ENCODE results near the gene PDZD11.
"Not testable (repeated sequence)": the region's sequence is repeated elsewhere in the genome, so short reads cannot be mapped to it uniquely, and the experiment has no call there.

PDZD11 gene

GRCh38 chrX:70247252-70247651 is 42.5 kb downstream of the PDZD11 start:
- H4K20me1 ChIP-seq (ENCODE audit: low read depth, low read length) = no peaks in the 10 kb centered on the region
- H3K27me3 ChIP-seq (ENCODE audit: low read length) = no peaks in the 10 kb centered on the region
- no peak overlapping the region for H2AFZ ChIP-seq (ENCODE audit: low read depth, low read length, severe bottlenecking)
- H3K9ac ChIP-seq (ENCODE audit: low read length) = no peak overlapping the region
- H3K27ac ChIP-seq (ENCODE audit: low read depth, low read length) = no peak overlapping the region
- no peaks in the 10 kb centered on the region for H3K79me2 ChIP-seq (ENCODE audit: insufficient read depth, low read length)
- H3K4me2 ChIP-seq (ENCODE audit: low read depth, low read length, poor library complexity, severe bottlenecking) = no peak overlapping the region
- H3F3A ChIP-seq (ENCODE audit: insufficient read depth) = no peaks in the 10 kb centered on the region
- no peak for TF ChIP-seq EZH2phosphoT487 (conservative IDR thresholded peaks at IDR 0.05; ENCODE audit: low read length)
- TF ChIP-seq CTCF (IDR thresholded peaks at IDR 0.05; ENCODE audit: insufficient read depth, low read length, poor library complexity, severe bottlenecking) = no peak
- H3K9me3 ChIP-seq (ENCODE audit: insufficient read depth, low read length) = no peaks in the 10 kb centered on the region
- H3K9me2 ChIP-seq (replicated peaks; ENCODE audit: insufficient read depth, low read length) = no peaks in the 10 kb centered on the region
- no peaks in the 10 kb centered on the region for H3K36me3 ChIP-seq (ENCODE audit: low read length)
- H3K4me3 ChIP-seq (ENCODE audit: insufficient read depth, low read length, poor library complexity, severe bottlenecking) = no peak overlapping the region

- no peak overlapping the region for H3K27ac ChIP-seq (ENCODE audit: low read depth, low read length)
- no peaks in the 10 kb centered on the region for H4K20me1 ChIP-seq (ENCODE audit: low read depth, low read length)
- H3K79me2 ChIP-seq (ENCODE audit: insufficient read depth, low read length) = no peaks in the 10 kb centered on the region
- H2AFZ ChIP-seq (ENCODE audit: low read depth, low read length, severe bottlenecking) = no peak overlapping the region
- no peak overlapping the region for H3K4me2 ChIP-seq (ENCODE audit: low read depth, low read length, poor library complexity, severe bottlenecking)
- no peaks in the 10 kb centered on the region for H3K9me2 ChIP-seq (replicated peaks; ENCODE audit: insufficient read depth, low read length)
- no peaks in the 10 kb centered on the region for H3K27me3 ChIP-seq (ENCODE audit: low read length)
- TF ChIP-seq CTCF (IDR thresholded peaks at IDR 0.05; ENCODE audit: insufficient read depth, low read length, poor library complexity, severe bottlenecking) (no peak), EZH2phosphoT487 (conservative IDR thresholded peaks at IDR 0.05; ENCODE audit: low read length) (no peak)
- no peaks in the 10 kb centered on the region for H3F3A ChIP-seq (ENCODE audit: insufficient read depth)
- no peak overlapping the region for H3K4me3 ChIP-seq (ENCODE audit: insufficient read depth, low read length, poor library complexity, severe bottlenecking)
- no peaks in the 10 kb centered on the region for H3K9me3 ChIP-seq (ENCODE audit: insufficient read depth, low read length)
- no peaks in the 10 kb centered on the region for H3K36me3 ChIP-seq (ENCODE audit: low read length)
- no peak overlapping the region for H3K9ac ChIP-seq (ENCODE audit: low read length)
These were observed 44.8 kb downstream of the PDZD11 start for GRCh38 chrX:70244881-70245280.

GRCh38 chrX:70243601-70244000 is 46.1 kb downstream of the PDZD11 start:
- not testable (repeated sequence) for H3K79me2 ChIP-seq (ENCODE audit: insufficient read depth, low read length); H3K9ac ChIP-seq (ENCODE audit: low read length); H4K20me1 ChIP-seq (ENCODE audit: low read depth, low read length); H3F3A ChIP-seq (ENCODE audit: insufficient read depth); H3K4me2 ChIP-seq (ENCODE audit: low read depth, low read length, poor library complexity, severe bottlenecking); H3K36me3 ChIP-seq (ENCODE audit: low read length); H3K27ac ChIP-seq (ENCODE audit: low read depth, low read length); H2AFZ ChIP-seq (ENCODE audit: low read depth, low read length, severe bottlenecking); H3K9me2 ChIP-seq (replicated peaks; ENCODE audit: insufficient read depth, low read length); H3K9me3 ChIP-seq (ENCODE audit: insufficient read depth, low read length); H3K4me3 ChIP-seq (ENCODE audit: insufficient read depth, low read length, poor library complexity, severe bottlenecking); H3K27me3 ChIP-seq (ENCODE audit: low read length)

- no peak overlapping the region for H3K4me2 ChIP-seq (ENCODE audit: low read depth, low read length, poor library complexity, severe bottlenecking)
- H3K9me3 ChIP-seq (ENCODE audit: insufficient read depth, low read length) = no peaks in the 10 kb centered on the region
- no peaks in the 10 kb centered on the region for H3K79me2 ChIP-seq (ENCODE audit: insufficient read depth, low read length)
- H3K27me3 ChIP-seq (ENCODE audit: low read length) = no peaks in the 10 kb centered on the region
- no peak overlapping the region for H3K4me3 ChIP-seq (ENCODE audit: insufficient read depth, low read length, poor library complexity, severe bottlenecking)
- H3F3A ChIP-seq (ENCODE audit: insufficient read depth) = no peaks in the 10 kb centered on the region
- H3K9ac ChIP-seq (ENCODE audit: low read length) = no peak overlapping the region
- no peaks in the 10 kb centered on the region for H3K9me2 ChIP-seq (replicated peaks; ENCODE audit: insufficient read depth, low read length)
- no peaks in the 10 kb centered on the region for H4K20me1 ChIP-seq (ENCODE audit: low read depth, low read length)
- H3K36me3 ChIP-seq (ENCODE audit: low read length) = no peaks in the 10 kb centered on the region
- no peak overlapping the region for H2AFZ ChIP-seq (ENCODE audit: low read depth, low read length, severe bottlenecking)
- H3K27ac ChIP-seq (ENCODE audit: low read depth, low read length) = no peak overlapping the region
- no peak for TF ChIP-seq EZH2phosphoT487 (conservative IDR thresholded peaks at IDR 0.05; ENCODE audit: low read length)
- TF ChIP-seq CTCF (IDR thresholded peaks at IDR 0.05; ENCODE audit: insufficient read depth, low read length, poor library complexity, severe bottlenecking) = no peak
These were observed 48.2 kb downstream of the PDZD11 start for GRCh38 chrX:70241501-70241900.
